Upper lobe of left lung (tissue), 6 donors: ENCODE results near the gene UGT1A8. TPM values are rescaled to one million over a fixed set of nuclear protein-coding genes. Genes with fewer than 3 reads are reported as not detected.

Source experiments
- ATAC-seq, 2 donors: fragments of 200-7000 bp; cut with Tn5 transposase; one replicate each; pipeline ENCODE4 v1.9.1; 2022; ENCODE audit warnings: mild to moderate bottlenecking in 2 of 2, moderate library complexity in 2 of 2; ENCODE audit not compliant: low FRiP score in 2 of 2
- DNase-seq, 2 donors: peaks; one replicate each; pipeline ENCODE4 v3.0.0-alpha.2; 2019 to 2020
- H3K27ac ChIP-seq, 4 donors: fragments of 200-600 bp; sonication (generic); one replicate each; pipeline ENCODE4 v1.5.1; 2016 to 2019
- H3K27me3 ChIP-seq, 4 donors: fragments of 200-600 bp; sonication (generic); one replicate each; pipeline ENCODE4 v1.5.1; 2017 to 2019
- H3K36me3 ChIP-seq, 4 donors: fragments of 200-600 bp; sonication (generic); one replicate each; pipeline ENCODE4 v1.5.1; 2016 to 2019
- H3K4me1 ChIP-seq, 4 donors: fragments of 200-600 bp; sonication (generic); one replicate each; pipeline ENCODE4 v1.5.1; 2018 to 2019
- H3K4me3 ChIP-seq, 4 donors: fragments of 200-600 bp; sonication (generic); one replicate each; pipeline ENCODE4 v1.5.1; 2017 to 2019; ENCODE audit warnings: mild to moderate bottlenecking in 2 of 4, moderate library complexity in 1 of 4
- H3K9me3 ChIP-seq, 4 donors: fragments of 200-600 bp; sonication (generic); one replicate each; pipeline ENCODE4 v1.5.1; 2018 to 2019
- EP300 ChIP-seq, 4 donors: sonication (generic); formaldehyde crosslinking; IDR thresholded peaks; one replicate each; pipeline ENCODE4 v1.5.1; 2017; ENCODE audit warnings: antibody characterized with exemption in 4 of 4, control low read depth in 2 of 4
- POLR2A ChIP-seq, 4 donors: fragments of 450-650 bp; IDR thresholded peaks; one replicate each; pipeline ENCODE4 v1.5.1; 2016 to 2017; ENCODE audit warnings: antibody characterized with exemption in 4 of 4, mild to moderate bottlenecking in 2 of 4
- POLR2AphosphoS5 ChIP-seq, 2 donors: sonication (generic); formaldehyde crosslinking; IDR thresholded peaks; one replicate each; pipeline ENCODE4 v1.5.1; 2017; ENCODE audit warnings: antibody characterized with exemption in 2 of 2
- WGBS, 2 donors: methylation state at CpG; one replicate each; pipeline ENCODE4 v1.1.5; 2017 to 2018; 5-methylcytosine and 5-hydroxymethylcytosine counted together
- total RNA-seq, 6 donors: library from RNA; depleted of rRNA in 4 of 6; stranded (reverse); fragments of >200 nt in 4 of 6; gene quantifications; one replicate each; pipeline versions ENCODE4 v1.1.0 to v1.2.1, GENCODE V29; 2016 to 2021
- TF ChIP-seq, protein P1 (sequence below), 6 experiments: fragments of 450-650 bp in 4 of 6; fragments of 200-600 bp in 2 of 6; sonication (generic) in 2 of 6; IDR thresholded peaks; one replicate each; pipeline ENCODE4 v1.5.1; 2016 to 2019; ENCODE audit warnings: antibody characterized with exemption in 6 of 6
- donor health status: DM: no; HTN: no; CAD: no; lungs with moderate emphysema.
- donor health status: DM: no; HTN: yes; CAD: no; lungs with severe emphysema.

The UGT1A8 gene
- total RNA-seq, 6 donors from 2014 or later, result not detected

DNA sequence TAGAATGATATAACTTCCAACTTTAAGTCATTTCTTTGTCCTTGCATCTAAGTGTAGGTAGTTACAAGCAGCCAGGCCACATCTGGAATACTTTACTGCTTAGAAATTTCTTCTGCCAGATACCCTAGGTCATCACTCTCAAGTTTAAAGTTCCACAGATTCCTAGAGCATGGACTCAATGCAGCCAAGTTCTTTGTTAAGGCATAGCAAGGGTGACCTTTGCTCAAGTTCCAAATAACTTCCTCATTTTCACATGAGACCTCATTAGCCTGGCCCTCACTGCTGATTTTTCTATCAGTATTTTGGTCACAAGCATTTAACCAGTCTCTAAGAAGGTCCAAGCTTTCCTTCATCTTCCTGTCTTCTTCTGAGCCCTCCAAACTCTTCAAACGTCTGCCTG lies 46.5 kb downstream of the UGT1A8 start:
- no peak for ATAC-seq

GRCh38 chr2:233668605-233669260 lies 51.3 kb downstream of the UGT1A8 start:
- 85% methylated on average over 4 of the region's 4 CpGs for WGBS, 2 donors
- H3K4me1 ChIP-seq, result no peaks in the 10 kb centered on the region
- H3K27ac ChIP-seq, result no peak overlapping the region
- DNase-seq (no peak), ATAC-seq (no peak)
- no peaks in the 10 kb centered on the region for H3K27me3 ChIP-seq
- no peak for TF ChIP-seq POLR2AphosphoS5 (IDR thresholded peaks at IDR 0.05)
- TF ChIP-seq EP300 (IDR thresholded peaks at IDR 0.05), result no peak
- TF ChIP-seq, protein P1, sequence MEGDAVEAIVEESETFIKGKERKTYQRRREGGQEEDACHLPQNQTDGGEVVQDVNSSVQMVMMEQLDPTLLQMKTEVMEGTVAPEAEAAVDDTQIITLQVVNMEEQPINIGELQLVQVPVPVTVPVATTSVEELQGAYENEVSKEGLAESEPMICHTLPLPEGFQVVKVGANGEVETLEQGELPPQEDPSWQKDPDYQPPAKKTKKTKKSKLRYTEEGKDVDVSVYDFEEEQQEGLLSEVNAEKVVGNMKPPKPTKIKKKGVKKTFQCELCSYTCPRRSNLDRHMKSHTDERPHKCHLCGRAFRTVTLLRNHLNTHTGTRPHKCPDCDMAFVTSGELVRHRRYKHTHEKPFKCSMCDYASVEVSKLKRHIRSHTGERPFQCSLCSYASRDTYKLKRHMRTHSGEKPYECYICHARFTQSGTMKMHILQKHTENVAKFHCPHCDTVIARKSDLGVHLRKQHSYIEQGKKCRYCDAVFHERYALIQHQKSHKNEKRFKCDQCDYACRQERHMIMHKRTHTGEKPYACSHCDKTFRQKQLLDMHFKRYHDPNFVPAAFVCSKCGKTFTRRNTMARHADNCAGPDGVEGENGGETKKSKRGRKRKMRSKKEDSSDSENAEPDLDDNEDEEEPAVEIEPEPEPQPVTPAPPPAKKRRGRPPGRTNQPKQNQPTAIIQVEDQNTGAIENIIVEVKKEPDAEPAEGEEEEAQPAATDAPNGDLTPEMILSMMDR (IDR thresholded peaks at IDR 0.05), result no peak
- TF ChIP-seq POLR2A (IDR thresholded peaks at IDR 0.05), result no peak
- H3K36me3 ChIP-seq, result no peaks in the 10 kb centered on the region
- no peaks in the 10 kb centered on the region for H3K9me3 ChIP-seq
- no peak overlapping the region for H3K4me3 ChIP-seq

More for the DNA sequence above, 46.5 kb downstream of the UGT1A8 start:
- TF ChIP-seq POLR2A (IDR thresholded peaks at IDR 0.05) (no peak), POLR2AphosphoS5 (IDR thresholded peaks at IDR 0.05) (no peak), EP300 (IDR thresholded peaks at IDR 0.05) (no peak)
- TF ChIP-seq, protein P1 (IDR thresholded peaks at IDR 0.05), result no peak
- no peaks in the 10 kb centered on the region for H3K36me3 ChIP-seq
- peaks cover 0 to 5% (median 0%) of the 10 kb centered on the region in 4 donors for H3K9me3 ChIP-seq
- no peaks in the 10 kb centered on the region for H3K4me1 ChIP-seq
- DNase-seq, result no peak
- H3K27ac ChIP-seq, result no peak overlapping the region
- no peaks in the 10 kb centered on the region for H3K27me3 ChIP-seq
- H3K4me3 ChIP-seq, result no peak overlapping the region
- 34 to 43% methylated on average over 1 of the region's 1 CpG for WGBS, 2 donors

DNA sequence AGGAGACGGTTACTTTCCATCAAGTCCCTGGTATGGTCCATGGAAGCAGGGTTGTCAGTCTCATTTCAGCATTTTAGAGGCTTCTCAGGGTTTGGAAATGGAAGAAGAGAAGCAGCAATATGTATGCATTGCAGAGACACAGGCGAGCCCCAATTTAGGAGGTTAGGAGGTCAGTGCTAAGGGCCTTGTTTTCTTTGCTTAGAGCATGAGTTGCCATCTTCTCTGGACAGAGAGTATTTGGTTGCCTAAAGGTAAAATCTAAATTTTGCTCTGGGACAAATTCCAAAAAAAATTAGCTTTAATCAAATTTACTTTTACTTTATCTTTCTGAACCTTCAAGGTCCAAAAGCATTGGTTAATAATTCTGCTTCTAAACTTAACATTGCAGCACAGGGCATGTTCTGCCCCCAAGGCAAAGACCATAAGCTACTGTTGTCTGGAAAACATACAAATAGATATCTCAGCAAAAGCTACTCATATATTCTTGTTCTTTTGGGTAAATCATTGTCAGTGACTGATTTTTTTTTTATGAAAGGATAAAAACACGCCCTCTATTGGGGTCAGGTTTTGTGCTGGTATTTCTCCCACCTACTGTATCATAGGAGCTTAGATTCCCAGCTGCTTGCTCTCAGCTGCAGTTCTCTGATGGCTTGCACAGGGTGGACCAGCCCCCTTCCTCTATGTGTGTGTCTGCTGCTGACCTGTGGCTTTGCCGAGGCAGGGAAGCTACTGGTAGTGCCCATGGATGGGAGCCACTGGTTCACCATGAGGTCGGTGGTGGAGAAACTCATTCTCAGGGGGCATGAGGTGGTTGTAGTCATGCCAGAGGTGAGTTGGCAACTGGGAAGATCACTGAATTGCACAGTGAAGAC lies 54.1 kb downstream of the UGT1A8 start, which contains the start of gene UGT1A9:
Gene UGT1A9, plus strand, starts transcription at position 609 of the 872 bp plus-strand sequence. Its CDS starts 37 bp downstream, at position 646.
- no peak within 1 kb of the TSS for H3K27ac ChIP-seq
- H3K4me1 ChIP-seq, result no peaks in the 10 kb centered on the region
- DNase-seq (no peak), ATAC-seq (no peak)
- no peak within 1 kb of the TSS for H3K4me3 ChIP-seq
- TF ChIP-seq POLR2AphosphoS5 (IDR thresholded peaks at IDR 0.05) (no peak), POLR2A (IDR thresholded peaks at IDR 0.05) (no peak), EP300 (IDR thresholded peaks at IDR 0.05) (no peak)
- TF ChIP-seq, protein P1 (IDR thresholded peaks at IDR 0.05), result no peak
- WGBS, 2 donors, result 79 to 88% methylated on average over 5 of the region's 5 CpGs
- H3K27me3 ChIP-seq, result no peaks in the 10 kb centered on the region
- H3K36me3 ChIP-seq, result no peaks in the 10 kb centered on the region
- H3K9me3 ChIP-seq, result no peaks in the 10 kb centered on the region

DNA sequence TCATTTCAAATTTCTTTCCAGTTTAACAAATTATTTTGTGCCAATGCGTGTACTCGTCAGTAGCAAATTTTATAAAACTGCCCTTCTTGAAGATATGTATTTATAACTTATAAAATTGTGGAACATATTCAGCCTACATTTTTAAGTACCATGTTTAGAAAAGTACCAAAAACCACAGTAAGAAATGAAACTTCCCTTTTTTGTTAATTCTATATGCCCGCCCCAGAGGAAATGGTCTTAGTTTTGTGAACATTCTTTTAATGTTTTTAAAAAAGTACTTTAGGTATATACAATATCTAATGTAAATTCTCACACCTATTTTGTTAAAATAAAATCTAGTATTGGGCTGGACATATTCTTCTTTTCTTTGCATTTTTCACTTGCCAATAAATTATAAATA lies 55.5 kb downstream of the UGT1A8 start:
- DNase-seq, result no peak
- H3K4me3 ChIP-seq, result no peak overlapping the region

More for the DNA sequence above, 55.5 kb downstream of the UGT1A8 start:
- no peak overlapping the region for H3K27ac ChIP-seq
- H3K4me1 ChIP-seq, result no peaks in the 10 kb centered on the region
- H3K27me3 ChIP-seq, result no peaks in the 10 kb centered on the region
- WGBS, 2 donors, result 67 to 73% methylated on average over 3 of the region's 3 CpGs
- no peaks in the 10 kb centered on the region for H3K36me3 ChIP-seq
- no peak for TF ChIP-seq EP300 (IDR thresholded peaks at IDR 0.05)
- no peak for TF ChIP-seq POLR2AphosphoS5 (IDR thresholded peaks at IDR 0.05)
- TF ChIP-seq, protein P1 (IDR thresholded peaks at IDR 0.05), result no peak
- TF ChIP-seq POLR2A (IDR thresholded peaks at IDR 0.05), result no peak
- no peak for ATAC-seq
- no peaks in the 10 kb centered on the region for H3K9me3 ChIP-seq
